Measurements from ENCODE around the gene CTNNA3. TPM values are rescaled to one million over a fixed set of nuclear protein-coding genes. Genes with fewer than 3 reads are reported as not detected.

The CTNNA3 gene
- total and polyA plus RNA-seq, 2 of the 4 experiments (the other 2 are of a cell fraction) = 0.19 to 0.90 TPM

GRCh38 chr10:66746246-66746645, 949.7 kb downstream of the CTNNA3 start:
- H3K9me3 ChIP-seq (ENCODE audit: control insufficient read depth, insufficient read depth, low read length) = no peaks in the 10 kb centered on the region
- H4K5ac ChIP-seq (ENCODE audit: low read depth, low read length) = no peak overlapping the region
- ATAC-seq (ENCODE audit: low read depth) (no peak), DNase-seq (peak; percentile 20)
- H3K79me1 ChIP-seq (ENCODE audit: low read depth in 1 of 2, low read length in 2 of 2) = no peaks in the 10 kb centered on the region
- no peak for TF ChIP-seq ELK1 (IDR thresholded peaks at IDR 0.05; ENCODE audit: borderline replicate concordance, low read depth, low read length)
- TF ChIP-seq NFE2L2 (IDR thresholded peaks at IDR 0.05; ENCODE audit: low read depth, low read length) = no peak
- TF ChIP-seq MAZ (IDR thresholded peaks at IDR 0.05; ENCODE audit: borderline replicate concordance, low read depth, low read length) = no peak
- TF ChIP-seq MXI1 (IDR thresholded peaks at IDR 0.05; ENCODE audit: borderline replicate concordance, low read depth, low read length) = no peak
- no peak for TF ChIP-seq MAFK (IDR thresholded peaks at IDR 0.05; ENCODE audit: low read depth, low read length)
- no peak for TF ChIP-seq RFX5 (IDR thresholded peaks at IDR 0.05; ENCODE audit: low read depth, low read length)
- no peak for TF ChIP-seq CTCF (conservative IDR thresholded peaks at IDR 0.05; ENCODE audit: low read depth, low read length)
- TF ChIP-seq CEBPB (IDR thresholded peaks at IDR 0.05; ENCODE audit: low read depth, low read length) = no peak
- TF ChIP-seq RCOR1 (IDR thresholded peaks at IDR 0.05; ENCODE audit: insufficient replicate concordance, low read length) = no peak
- no peak for TF ChIP-seq SMC3 (IDR thresholded peaks at IDR 0.05; ENCODE audit: low read depth, low read length)
- TF ChIP-seq RAD21 (IDR thresholded peaks at IDR 0.05; ENCODE audit: low read length) = no peak
- no peak for TF ChIP-seq CHD1 (IDR thresholded peaks at IDR 0.05; ENCODE audit: low read depth, low read length)
- TF ChIP-seq FOS (IDR thresholded peaks at IDR 0.05; ENCODE audit: low read depth, low read length) = no peak
- TF ChIP-seq USF2 (IDR thresholded peaks at IDR 0.05; ENCODE audit: low read depth, low read length) = no peak
- no peak for TF ChIP-seq POLR2A (IDR thresholded peaks at IDR 0.05; ENCODE audit: low read depth, low read length)
- H2BK15ac ChIP-seq (ENCODE audit: low read depth, low read length) = no peak overlapping the region
- H3K27me3 ChIP-seq (ENCODE audit: control insufficient read depth, insufficient read depth, low read length) = no peaks in the 10 kb centered on the region
- intact Hi-C loops (cut with micrococcal nuclease) = no loop called here
- H3K9ac ChIP-seq (ENCODE audit: low read depth, low read length) = no peak overlapping the region
- CTCF ChIA-PET = interaction anchor here (0.5 kb wide), 1 partner anchor 51 kb away, joined by 3 read pairs; no protein-coding TSS in a partner anchor
- dilution Hi-C loops (cut with HindIII; ENCODE audit: low sequenced_read_pairs, unreplicated experiment) = no loop called here
- H3K27ac ChIP-seq (ENCODE audit: insufficient read depth, low read length) = no peak overlapping the region
- no peak overlapping the region for H2BK120ac ChIP-seq (ENCODE audit: low read depth, low read length)
- H4K20me1 ChIP-seq (ENCODE audit: insufficient read depth, low read length) = no peaks in the 10 kb centered on the region
- no peak overlapping the region for H4K8ac ChIP-seq (ENCODE audit: low read depth in 2 of 2, low read length in 2 of 2)
- H2BK5ac ChIP-seq (ENCODE audit: low read depth, low read length, poor library complexity, severe bottlenecking) = no peak overlapping the region
- H3K9me1 ChIP-seq (ENCODE audit: insufficient read depth, low read length) = no peaks in the 10 kb centered on the region; the same call in 1 of the 2 replicates
- H3K56ac ChIP-seq (ENCODE audit: extremely low read depth, insufficient read depth, low read length) = no peak overlapping the region
- H3K18ac ChIP-seq (ENCODE audit: low read depth, low read length) = no peak overlapping the region
- H3K4me2 ChIP-seq (ENCODE audit: low read depth, low read length) = no peak overlapping the region
- no peak overlapping the region for H2AK5ac ChIP-seq (ENCODE audit: low read depth, low read length)
- no peak overlapping the region for H3K23ac ChIP-seq (ENCODE audit: low read depth, low read length)
- H2BK20ac ChIP-seq (ENCODE audit: low read depth, low read length) = no peak overlapping the region
- BruUV-seq (replicated peaks) = no TSS peak
- H4K91ac ChIP-seq (ENCODE audit: insufficient read depth, low read depth, low read length) = no peak overlapping the region
- H2AFZ ChIP-seq (replicated peaks; ENCODE audit: low read length, poor library complexity) = no peak overlapping the region
- no peak overlapping the region for H3K4ac ChIP-seq (ENCODE audit: low read depth, low read length)
- H3K36me3 ChIP-seq (ENCODE audit: control insufficient read depth, insufficient read depth, low read length) = no peaks in the 10 kb centered on the region
- no peak overlapping the region for H2AK9ac ChIP-seq (replicated peaks; ENCODE audit: low read depth, low read length, poor library complexity)
- H3K4me3 ChIP-seq (ENCODE audit: insufficient read depth, low read depth, low read length) = no peak overlapping the region
- 0 out of 2 replicates have a peak, but pooled peaks cover 2% of the 10 kb centered on the region for H3K4me1 ChIP-seq (ENCODE audit: control insufficient read depth, insufficient read depth, low read length)
- H3K14ac ChIP-seq (replicated peaks; ENCODE audit: low read depth, low read length) = no peak overlapping the region
- in situ Hi-C loops (cut with MboI; ENCODE audit: low sequenced_read_pairs) = no loop called here
- POLR2A ChIA-PET (ENCODE audit: unreplicated experiment) = no interaction called here
